ENCODE data around the gene LIG1.
A peak's percentile ranks its signal among the peaks of the same experiment; 100 is the strongest.

Gene LIG1

DNA sequence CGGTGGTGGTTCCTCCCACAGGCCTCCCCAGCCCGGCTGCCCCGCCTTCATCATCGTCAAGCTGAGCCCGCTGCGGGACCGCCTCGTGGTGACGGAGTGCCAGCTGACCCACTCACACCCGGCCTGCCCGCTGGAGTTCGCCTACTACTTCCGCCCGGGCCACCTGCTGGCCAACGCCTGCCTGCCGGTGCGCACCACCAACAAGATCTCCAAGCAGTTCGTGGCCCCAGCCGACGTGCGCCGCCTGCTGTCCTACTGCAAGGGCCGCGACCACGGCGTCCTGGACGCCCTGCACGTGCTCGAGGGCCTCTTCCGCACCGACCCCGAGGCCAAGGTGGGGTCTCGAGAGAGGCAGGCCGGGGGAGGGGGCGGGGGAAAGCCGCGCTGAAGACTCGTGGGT lies 12.3 kb upstream of the LIG1 start:
- DNase-seq (ENCODE audit: low spot score), result no peak

DNA sequence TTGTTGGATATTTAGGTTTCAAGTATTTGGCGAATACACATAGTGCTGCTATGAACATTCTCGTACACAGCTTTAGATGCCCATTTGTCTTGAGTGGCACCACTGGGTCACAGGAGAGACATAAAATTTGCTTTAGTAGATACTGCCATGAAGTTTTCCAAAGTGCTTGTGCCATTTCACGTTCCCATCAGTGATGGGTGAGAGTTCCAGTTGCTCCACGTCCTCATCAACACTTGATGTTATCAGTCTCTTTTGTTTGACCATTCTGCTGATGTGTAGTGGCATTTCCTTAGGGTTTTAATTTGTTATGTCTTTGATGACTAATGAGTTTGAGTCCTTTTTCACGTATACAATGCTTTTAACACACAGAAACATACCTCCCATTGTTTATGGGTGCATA lies 11.4 kb upstream of the LIG1 start:
- DNase-seq (ENCODE audit: low spot score), result no peak

DNA sequence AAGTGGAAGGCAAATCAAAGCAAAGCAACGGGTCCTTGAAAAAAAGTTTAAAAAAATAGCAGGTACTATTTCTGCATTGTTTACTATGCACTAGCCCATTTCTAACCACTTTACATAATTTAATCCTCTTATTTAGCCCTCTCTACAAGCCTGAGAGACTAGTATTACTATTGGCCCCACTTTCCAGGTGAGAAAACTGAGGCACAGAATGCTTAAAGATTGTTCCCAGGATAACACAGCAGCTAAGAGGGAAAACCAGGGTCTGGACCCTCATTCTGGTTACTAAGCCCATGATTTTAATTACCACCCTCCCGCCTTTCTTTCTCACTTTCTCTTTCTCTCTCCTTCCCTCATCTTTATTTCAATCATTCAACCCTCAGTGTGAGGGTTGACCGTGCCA lies 6.1 kb upstream of the LIG1 start:
- DNase-seq (ENCODE audit: low spot score), result no peak

DNA sequence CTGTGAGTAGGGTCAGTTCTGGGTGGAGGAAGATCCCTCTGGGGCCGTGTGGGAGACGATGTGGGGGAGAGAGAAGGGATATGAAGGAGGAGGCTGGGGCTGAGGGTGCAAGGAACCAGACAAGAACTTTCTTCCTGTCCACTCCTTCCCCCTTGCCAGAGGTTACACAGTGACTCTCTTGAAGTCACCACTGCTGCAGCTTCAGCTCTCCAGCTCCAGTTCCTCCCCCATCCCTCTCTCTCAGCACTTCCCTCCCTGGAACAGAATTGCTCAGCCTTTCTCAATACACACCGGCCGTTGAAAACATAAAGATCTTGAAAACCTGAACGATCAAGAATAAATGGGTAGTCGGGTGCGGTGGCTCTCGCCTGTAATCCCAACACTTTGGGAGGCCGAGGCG lies 5.4 kb upstream of the LIG1 start:
- no peak for DNase-seq (ENCODE audit: low spot score)

DNA sequence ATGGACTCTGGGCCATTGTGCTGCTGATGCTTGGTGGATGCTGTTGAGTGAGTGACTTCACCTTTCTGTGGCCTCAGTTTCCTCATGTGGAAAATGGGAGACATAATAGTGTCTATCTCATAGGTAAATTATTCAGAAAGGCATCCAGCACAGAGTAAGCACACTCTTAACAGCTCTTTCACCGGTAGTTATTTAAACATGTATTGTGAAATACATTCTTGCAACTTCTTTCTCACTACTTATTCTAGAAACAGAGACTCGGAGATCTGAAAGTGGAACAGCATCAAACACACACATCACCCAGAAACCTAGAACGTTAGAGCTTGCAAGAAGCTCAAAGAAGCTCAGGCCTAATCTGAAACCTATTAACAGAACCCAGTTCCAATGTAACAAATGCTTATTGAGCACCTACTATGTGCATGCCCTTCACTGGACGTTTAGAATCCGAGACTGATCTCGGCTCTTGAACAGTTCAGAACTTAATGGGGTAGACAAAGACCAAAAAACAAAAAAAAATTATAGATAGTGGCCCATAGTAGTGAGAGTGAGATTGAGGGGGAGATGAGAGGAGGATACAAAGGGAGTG lies 4.4 kb upstream of the LIG1 start:
- DNase-seq (ENCODE audit: low spot score), result no peak

DNA sequence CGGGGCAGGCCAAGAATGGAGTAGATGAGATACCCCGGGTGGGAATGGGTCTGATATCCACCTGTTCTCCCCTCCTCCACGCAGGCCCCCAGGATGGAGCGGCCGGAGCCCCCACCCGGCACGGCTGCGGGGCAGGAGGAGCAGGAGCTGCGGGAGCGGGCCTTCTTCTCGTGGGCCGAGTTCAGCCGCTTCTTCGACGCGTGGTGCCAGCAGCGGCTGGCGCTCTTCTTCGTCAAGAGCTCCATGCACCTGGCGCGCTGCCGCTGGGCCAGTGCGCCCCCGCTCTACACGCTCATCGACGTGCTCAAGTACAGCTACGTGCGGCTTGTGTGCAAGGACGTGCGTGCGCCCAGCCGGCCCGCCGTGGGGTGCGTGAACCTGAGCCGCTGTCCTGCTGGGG lies 1.6 kb upstream of the LIG1 start:
- DNase-seq (ENCODE audit: low spot score), result no peak

DNA sequence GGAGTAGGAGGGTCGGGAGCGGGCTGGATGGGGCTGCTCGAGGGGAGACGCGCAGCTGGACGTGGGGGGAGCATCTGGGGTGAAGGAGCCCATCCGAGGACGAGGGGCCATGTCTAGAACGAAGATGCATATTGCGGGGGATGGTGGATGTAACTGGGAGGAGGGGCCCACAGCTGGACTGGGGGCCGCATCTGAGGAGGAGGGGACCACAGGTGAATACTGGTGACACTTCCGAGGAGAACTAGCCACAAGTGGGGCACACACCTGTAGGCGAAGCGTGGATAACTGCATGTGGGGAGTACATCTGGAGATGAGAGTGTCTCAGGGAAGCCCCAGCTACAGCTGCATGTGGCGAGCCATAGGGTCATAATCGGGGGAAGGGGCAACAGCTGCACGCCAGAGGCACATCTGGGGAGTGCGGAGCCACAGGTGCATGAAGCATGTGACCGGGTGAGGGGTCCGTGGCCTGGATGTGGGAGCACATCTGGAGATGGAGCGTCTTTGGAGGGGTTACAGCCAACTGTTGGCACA lies 738 bp upstream of the LIG1 start:
- DNase-seq (ENCODE audit: low spot score), result peak; percentile 1

DNA sequence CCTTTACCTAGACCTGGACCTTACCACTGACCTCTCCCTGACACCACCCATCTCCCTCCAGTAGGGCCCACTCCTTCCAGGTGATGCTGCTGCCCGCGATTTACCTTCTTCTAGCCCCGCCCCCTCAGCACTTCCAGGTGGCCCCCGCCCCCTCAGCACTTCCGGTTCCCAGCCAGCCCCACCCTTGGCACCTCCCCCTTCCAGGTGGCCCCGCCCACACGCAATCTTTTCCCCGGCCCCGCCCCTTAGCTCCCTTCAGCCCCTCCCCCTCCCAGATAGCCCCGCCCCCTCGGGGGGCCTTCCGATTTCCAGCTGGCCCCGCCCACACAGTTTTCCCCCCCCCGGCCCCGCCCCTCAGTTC lies 586 bp downstream of the LIG1 start:
- DNase-seq (ENCODE audit: low spot score), result peak; percentile 18

DNA sequence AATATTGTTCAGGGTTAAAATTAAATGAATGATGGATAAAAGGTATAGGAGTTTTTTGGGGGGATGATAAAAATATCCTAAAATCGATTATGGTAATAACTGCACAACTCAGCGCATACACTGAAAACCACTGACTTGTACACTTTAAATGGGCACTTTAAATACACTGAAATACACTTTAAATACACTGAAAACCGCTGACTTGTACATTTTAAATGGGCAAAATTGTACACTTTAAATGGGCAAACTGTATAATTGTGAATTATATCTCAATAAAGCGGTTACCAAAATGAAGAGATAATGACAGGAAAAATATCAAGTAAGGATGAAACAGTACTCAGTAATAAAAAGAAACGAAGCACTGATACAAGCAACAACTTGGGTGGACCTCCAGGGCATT lies 1.5 kb downstream of the LIG1 start:
- no peak for DNase-seq (ENCODE audit: low spot score)

DNA sequence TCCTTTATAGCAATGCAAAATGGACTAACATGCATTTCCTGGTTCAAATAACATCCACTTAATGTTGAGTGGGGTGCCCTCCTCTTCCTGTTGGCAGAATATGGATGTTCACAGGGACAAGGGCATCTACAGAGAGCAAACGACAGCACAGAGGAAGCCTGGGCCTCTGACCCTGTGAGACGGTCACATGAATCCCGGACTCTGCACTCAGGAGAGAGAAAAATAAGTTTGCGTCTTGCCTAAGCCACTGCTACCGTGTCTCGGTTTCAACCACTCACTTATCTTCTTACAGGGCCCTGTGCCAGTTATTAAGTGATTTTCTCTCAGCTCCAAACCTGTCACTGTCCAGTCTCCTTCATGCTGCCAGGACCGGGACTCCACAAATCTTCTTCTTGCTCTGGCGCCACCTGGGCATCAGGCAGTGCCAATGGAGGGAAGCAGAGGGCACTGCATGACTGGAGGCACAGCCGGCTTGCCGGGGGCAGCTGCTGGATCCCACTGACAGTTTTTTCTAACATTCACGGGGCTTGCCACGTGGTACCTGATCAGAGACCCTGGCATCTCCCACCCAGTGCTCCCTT lies 11.8 kb downstream of the LIG1 start:
- no peak for DNase-seq (ENCODE audit: low spot score)

DNA sequence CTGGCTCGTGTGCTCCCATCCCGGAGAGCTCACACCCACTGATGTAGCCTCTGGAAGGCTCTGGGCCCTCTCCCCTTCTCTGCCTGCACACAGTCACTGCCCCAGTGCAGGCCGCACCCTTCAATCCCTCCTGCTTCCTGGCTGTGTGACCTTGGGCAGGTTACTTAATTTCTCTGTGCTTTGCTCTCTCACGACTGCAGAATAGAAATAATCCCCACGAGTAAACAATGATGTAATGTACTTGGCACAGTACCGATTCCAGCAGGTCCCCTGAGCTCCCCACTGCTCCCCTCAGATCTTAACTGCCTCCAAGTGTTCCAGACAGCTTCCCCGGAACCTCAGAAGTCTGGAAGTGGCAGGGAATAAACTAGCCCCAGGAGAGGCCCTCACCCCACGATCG lies 16.1 kb downstream of the LIG1 start:
- DNase-seq (ENCODE audit: low spot score), result no peak

DNA sequence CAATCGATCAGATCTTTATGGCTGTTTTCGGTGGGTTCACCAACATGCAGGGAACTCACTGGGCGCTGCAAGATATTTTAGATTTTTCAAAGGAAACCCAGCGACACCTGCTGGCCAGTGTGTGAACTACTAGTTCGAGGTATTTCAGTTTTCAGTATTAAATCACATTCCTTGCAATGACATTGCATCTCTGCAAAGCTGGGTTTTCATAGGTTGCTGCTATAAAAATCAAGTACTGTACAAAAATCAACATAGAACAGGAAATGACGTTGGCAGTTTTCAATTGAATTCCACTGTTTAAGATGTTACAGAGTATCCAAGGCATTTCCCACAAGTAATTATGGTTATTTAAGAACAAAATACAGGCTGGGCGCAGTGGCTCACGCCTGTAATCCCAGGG lies 17.6 kb downstream of the LIG1 start:
- peak; percentile 31 for DNase-seq (ENCODE audit: low spot score)

DNA sequence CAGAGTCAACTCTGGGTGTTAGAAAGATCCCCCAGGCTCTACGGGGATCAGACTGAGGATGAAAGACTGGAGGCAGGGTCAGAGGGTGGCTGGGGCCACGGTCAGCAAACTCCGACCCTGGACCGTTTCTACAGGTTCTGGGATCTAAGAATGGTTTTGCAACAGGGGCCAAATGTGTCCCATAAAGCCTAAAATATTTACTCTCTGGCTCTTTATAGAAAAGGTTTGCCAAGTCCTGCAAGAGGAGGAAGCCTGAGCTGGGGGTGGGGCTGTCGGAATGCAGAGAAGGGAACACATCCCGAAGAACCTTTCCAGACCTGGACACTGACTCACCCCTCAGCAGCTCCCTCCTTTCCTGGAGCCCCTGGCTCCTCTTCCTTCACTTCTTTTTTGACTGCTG lies 20.7 kb downstream of the LIG1 start:
- no peak for DNase-seq (ENCODE audit: low spot score)

DNA sequence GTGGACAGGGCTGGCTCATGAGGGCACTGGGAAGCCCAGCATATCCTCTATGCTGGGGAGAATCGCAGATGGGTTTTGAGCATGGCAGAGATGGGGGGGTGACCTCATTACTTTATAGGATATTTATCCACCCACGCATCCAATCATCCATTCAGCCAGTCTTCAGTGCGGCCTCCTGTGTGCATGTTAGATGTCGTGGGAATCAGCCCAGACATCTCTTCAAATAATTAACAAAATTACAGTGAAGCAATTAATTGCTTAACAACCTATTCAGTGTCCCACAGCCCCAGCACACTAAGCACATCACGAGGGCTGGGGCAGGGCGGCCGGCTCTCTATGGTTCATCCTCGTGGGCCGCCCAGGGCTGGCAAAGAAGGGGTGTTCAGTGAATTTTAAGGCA lies 21.6 kb downstream of the LIG1 start:
- no peak for DNase-seq (ENCODE audit: low spot score)

DNA sequence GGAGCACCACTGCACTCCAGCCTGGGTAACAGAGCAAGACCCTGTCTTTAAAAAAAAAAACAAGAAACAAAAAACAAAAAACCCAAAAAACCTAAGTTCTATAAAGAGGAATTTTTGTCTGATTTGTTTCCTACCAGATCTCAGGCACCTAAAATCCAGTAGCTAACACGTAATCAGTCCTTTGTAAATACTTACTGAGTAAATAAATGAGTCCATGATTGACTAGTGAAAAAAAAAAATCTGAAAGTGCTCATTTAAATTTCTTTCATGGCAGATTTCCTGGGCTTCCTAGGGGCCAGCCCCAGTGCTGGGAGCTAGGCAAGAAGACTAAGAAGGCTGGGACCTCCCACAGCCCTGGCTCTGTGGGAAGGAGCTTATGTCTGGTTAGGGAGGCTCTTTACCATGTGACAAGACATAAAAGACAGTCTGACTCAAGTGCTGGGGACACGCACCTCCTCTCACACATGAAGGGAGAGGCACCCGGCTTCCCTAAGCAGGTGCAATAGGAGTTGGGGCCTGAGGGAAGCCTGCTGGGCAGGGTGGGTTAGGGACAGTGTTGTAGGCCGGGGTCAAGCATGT lies 22.5 kb downstream of the LIG1 start:
- no peak for DNase-seq (ENCODE audit: low spot score)

DNA sequence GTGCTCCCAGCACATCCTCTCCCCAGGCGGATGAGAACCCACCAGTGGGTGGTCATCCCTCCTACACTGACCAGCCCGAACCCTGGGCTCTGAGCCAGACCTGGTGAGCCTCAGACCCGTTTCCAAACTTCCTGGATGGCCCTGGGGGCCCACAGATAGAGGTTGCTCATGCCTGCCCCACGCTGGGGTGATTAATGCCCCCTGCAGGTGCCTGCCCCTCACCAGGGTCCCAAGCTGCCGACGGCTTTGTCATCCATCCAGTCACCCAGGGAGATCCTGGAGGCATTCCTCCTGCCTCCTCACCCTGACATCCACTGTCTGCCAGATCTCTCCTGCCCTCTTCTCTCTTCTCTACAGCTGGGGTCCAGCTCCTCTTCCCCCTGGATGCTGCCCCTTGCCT lies 31.1 kb downstream of the LIG1 start:
- no peak for DNase-seq (ENCODE audit: low spot score)

DNA sequence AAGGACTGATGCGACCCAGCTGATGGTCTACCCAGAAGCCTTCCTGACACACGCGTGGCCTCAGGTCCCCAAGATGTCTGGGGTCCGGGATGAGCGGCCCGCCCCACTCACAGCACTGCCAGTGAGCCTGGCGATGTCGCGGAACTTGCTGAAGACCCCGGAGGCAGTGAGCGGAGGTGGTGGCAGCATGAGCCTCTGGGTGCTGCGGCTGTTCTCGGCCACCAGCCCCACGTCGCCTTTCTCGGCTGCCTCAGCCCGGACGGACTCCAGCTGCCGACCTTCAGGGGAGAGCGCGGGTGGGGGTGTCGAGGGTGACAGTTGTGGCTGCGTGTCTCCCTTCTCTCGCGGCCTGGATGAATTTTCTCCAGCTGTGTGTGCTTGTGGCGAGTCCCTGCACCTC lies 32.7 kb downstream of the LIG1 start:
- DNase-seq (ENCODE audit: low spot score), result no peak

DNA sequence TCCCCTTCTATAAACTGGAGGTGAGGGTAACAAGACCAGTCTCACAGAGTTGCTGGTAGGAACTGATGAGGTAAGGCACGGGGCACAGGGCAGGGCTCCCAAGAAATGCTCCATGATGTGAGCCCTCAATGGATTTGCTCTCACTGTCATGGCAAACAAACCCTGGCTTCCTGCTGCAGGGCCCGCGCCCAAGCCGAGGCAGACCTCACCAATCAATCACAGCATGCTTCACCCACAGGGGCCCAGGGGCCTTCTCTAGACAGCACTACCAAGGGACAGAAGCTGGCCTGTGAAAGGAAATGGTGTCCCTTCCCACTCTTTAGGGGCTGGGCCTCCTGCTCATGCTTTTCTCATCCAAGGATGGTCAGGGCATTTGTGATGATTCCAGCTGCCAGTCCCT lies 33.6 kb downstream of the LIG1 start:
- no peak for DNase-seq (ENCODE audit: low spot score)

DNA sequence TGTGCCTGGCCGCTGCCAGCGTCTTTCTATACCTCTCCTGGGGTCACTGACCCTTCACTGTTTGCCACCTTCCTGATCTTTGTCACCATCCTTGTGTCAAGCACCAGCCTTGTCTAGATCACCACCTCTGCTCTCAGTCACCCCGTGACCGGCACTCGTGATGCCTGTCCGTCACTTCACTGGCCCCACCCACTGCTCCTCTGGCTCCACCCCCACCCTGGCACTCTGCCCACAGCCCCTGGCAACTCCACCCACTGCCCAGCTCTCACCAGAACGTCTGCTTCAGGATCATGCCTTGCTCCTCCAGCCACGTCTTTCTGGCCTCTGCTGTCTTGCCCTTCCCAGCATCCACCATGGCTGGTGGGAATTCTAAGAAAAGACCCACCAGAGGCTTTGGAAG lies 34.7 kb downstream of the LIG1 start:
- DNase-seq (ENCODE audit: low spot score), result no peak

DNA sequence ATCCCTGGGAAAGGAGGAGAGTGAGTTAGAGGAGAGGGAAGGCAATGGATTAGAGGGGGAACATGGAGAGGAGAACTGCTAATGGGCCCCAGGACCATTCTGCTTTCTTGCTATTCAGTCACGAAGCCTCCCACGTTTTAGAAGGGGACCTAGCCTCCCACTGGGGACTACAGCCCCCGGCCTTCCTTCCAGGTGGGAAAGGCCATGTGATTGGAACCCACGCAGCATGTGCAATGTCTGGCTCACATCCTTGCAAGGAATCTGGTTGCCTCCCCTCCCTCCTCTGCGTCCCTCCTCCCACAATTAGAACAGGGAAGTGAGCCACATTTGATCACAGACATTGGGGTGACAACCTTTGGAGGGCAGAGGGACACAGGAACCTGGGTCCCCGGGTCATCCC lies 37.0 kb downstream of the LIG1 start:
- DNase-seq (ENCODE audit: low spot score), result no peak

DNA sequence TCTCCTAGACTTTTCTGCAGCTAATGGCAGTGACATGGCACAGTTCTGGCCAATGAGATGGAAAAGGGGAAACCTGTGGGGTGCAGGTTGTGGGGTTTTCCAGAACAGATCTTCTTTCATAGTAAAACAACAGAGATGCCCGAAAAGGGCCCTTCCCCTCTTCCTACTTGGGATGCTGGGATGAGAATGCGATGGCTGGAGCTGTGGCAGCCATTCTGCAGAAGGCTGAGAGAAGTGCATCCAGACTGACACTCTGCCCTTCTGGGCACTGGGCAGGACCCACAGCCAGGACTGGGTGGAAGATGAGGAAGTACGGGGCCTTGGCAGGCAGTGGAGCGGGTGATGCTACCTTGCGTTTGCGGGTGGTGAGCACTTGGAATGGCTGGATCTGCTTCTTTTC lies 42.6 kb downstream of the LIG1 start:
- no peak for DNase-seq (ENCODE audit: low spot score)

DNA sequence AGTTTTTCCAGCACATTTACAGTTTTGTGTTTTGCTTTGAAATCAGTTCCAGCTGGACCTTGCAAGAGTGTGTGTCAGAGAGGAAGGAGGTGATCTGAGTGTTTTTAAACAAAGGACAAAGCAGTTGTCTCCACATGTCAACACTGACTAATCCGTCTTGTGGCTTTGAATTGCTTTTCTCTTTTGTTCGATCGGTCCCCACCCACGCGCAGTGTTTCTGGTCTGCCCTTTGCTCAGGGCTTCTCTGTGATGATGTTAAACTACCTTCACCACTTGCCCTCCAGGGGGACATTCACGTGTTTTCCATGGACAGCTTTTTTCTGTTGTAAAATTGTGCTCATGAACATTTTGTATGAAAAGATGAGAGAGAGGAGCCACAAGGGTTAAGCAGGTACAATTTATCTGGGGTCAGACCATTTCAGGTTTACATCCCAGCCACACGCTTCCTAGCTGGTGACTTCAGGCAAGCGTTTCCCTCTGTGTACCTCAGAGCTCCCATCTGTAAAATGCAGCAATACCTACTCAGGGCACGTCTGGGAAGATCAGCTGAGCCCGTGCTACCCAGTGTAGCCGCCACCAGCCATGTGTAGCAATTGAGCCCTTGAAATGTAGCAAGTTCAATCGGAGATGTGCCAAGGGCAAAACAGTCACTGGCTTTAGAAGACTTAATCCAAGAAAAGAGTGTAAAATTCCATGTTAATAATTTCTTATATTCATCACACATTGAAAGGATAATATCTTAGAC lies 46.1 kb downstream of the LIG1 start:
- no peak for DNase-seq (ENCODE audit: low spot score)

DNA sequence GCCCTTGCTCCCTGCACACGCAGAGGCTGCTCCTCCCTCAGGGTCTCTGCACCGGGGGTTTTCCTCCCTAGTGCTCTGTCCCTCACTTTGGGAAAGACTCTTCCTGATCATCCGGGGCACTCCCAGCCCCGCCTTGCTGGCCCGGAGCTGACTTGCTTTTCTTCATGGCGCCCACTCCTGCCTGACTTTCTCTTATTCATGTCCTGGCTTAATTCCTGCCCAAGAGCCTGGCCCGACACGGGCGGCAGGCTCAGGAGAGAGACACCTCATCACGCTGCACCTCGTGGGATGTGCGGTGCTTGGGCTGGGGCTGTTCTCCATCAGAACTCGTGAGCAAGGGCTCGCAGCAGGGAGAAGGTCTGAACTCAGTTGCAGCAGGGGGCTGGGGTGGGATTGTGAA lies 47.7 kb downstream of the LIG1 start:
- no peak for DNase-seq (ENCODE audit: low spot score)

Measured in SK-N-DZ (cell line).